HCT116 (cell line): Measurements from ENCODE around the gene NLRP6. TPM values are rescaled to one million over a fixed set of nuclear protein-coding genes. Genes with fewer than 3 reads are reported as not detected.

Experiments
- ATAC-seq: fragments of 200-7000 bp; cut with Tn5 transposase; 2 replicates; pipeline ENCODE4 v1.9.1; 2020; ENCODE audit warnings: mild to moderate bottlenecking, moderate library complexity
- BruUV-seq: library from RNA; stranded (reverse); fragments of 400-500 nt; replicated peaks from 2 replicates; lab custom pipeline; 2021; lab: Mats Ljungman, UMichigan
- CTCF ChIA-PET: fragments of 300-600 bp; sonication (Branson Sonifier 250); formaldehyde crosslinking; loops from one replicate; lab custom pipeline; 2021; ENCODE audit warnings: antibody characterized with exemption; lab: Charles Lee
- POLR2A ChIA-PET: fragments of 300-600, 350-600 bp; sonication (Branson Sonifier 250); formaldehyde crosslinking; loops from one replicate; lab custom pipeline; 2021; ENCODE audit warnings: antibody characterized with exemption; lab: Charles Lee
- RAD21 ChIA-PET, 2 experiments: fragments of 300-600 bp; sonication (Branson Sonifier 250); formaldehyde crosslinking; loops; one replicate each; lab custom pipeline; 2023; ENCODE audit warnings: low total read pairs in 2 of 2; ENCODE audit not compliant: uncharacterized antibody in 2 of 2, unreplicated experiment in 2 of 2, low non-redundant PET in 1 of 2; lab: Charles Lee
- DNase-seq: peaks from one replicate; pipeline ENCODE4 v3.0.0-alpha.2; 2010; ENCODE audit warnings: low read depth, low spot score
- H2AFZ ChIP-seq: fragments of 200-600 bp; shearing (Covaris generic), sonication (generic); 2 replicates; pipeline ENCODE4 v1.6.1; 2017; ENCODE audit warnings: low read depth, mixed run types, mixed read lengths, antibody characterized with exemption, low read length; ENCODE audit not compliant: poor library complexity, severe bottlenecking
- H3K27ac ChIP-seq: 2 replicates; pipeline ENCODE4 v1.5.1; 2012; ENCODE audit warnings: low read depth, low read length
- H3K27me3 ChIP-seq: fragments of 200-600 bp; sonication (generic); 2 replicates; pipeline ENCODE4 v1.6.1; 2016; ENCODE audit warnings: mixed run types, low read length, mixed read lengths; ENCODE audit not compliant: insufficient read depth
- H3K36me3 ChIP-seq, 2 experiments: fragments of 200-500 bp in 1 of 2; fragments of 200-600 bp in 1 of 2; sonication (Bioruptor generic) in 1 of 2; sonication (generic) in 1 of 2; 2 replicates each; pipeline versions ENCODE4 v1.5.1 to v1.6.1; 2014 to 2016; ENCODE audit warnings: low read length in 2 of 2, inconsistent platforms in 1 of 2, mixed read lengths in 1 of 2, mixed run types in 1 of 2; ENCODE audit not compliant: insufficient read depth in 2 of 2, control insufficient read depth in 1 of 2
- H3K4me1 ChIP-seq, 2 experiments: fragments of 200-600 bp in 1 of 2; sonication (generic) in 1 of 2; 2 replicates each; pipeline versions ENCODE4 v1.5.1 to v1.6.1; 2012 to 2017; ENCODE audit warnings: low read length in 2 of 2, inconsistent platforms in 1 of 2, mild to moderate bottlenecking in 1 of 2, mixed read lengths in 1 of 2, mixed run types in 1 of 2, moderate library complexity in 1 of 2; ENCODE audit not compliant: insufficient read depth in 2 of 2, control insufficient read depth in 1 of 2
- H3K4me2 ChIP-seq: fragments of 200-600 bp; sonication (generic); 2 replicates; pipeline ENCODE4 v1.6.1; 2017; ENCODE audit warnings: mixed run types, low read length, mixed read lengths
- H3K4me3 ChIP-seq, 2 experiments: fragments of 200-600 bp in 1 of 2; sonication (generic) in 1 of 2; replicated peaks in 1 of 2; 2 replicates each; pipeline ENCODE4 v1.5.1; 2011 to 2016; ENCODE audit warnings: low read length in 2 of 2, control low read depth in 1 of 2, low read depth in 1 of 2, mild to moderate bottlenecking in 1 of 2, mixed read lengths in 1 of 2, mixed run types in 1 of 2
- H3K79me2 ChIP-seq: fragments of 200-600 bp; sonication (generic); 2 replicates; pipeline ENCODE4 v1.6.1; 2017; ENCODE audit warnings: mild to moderate bottlenecking, mixed run types, low read length, moderate library complexity, mixed read lengths; ENCODE audit not compliant: insufficient read depth
- H3K9ac ChIP-seq: fragments of 200-600 bp; sonication (generic); 2 replicates; pipeline ENCODE4 v1.6.1; 2016; ENCODE audit warnings: low read length, mixed read lengths
- H3K9me2 ChIP-seq: fragments of 200-600 bp; sonication (generic), shearing (Covaris generic); 2 replicates; pipeline ENCODE4 v1.6.1; 2017; ENCODE audit warnings: mixed run types, mild to moderate bottlenecking, moderate library complexity; ENCODE audit not compliant: insufficient read depth
- H3K9me3 ChIP-seq, 2 experiments: fragments of 200-500 bp in 1 of 2; fragments of 200-600 bp in 1 of 2; sonication (Bioruptor generic) in 1 of 2; sonication (generic) in 1 of 2; 2 replicates each; pipeline ENCODE4 v1.6.1; 2014 to 2017; ENCODE audit warnings: low read length in 2 of 2, mixed read lengths in 2 of 2, inconsistent platforms in 1 of 2, low read depth in 1 of 2, mild to moderate bottlenecking in 1 of 2, mixed run types in 1 of 2, moderate library complexity in 1 of 2; ENCODE audit not compliant: control insufficient read depth in 1 of 2, insufficient read depth in 1 of 2
- H4K20me1 ChIP-seq: fragments of 200-600 bp; sonication (generic), shearing (Covaris generic); 2 replicates; pipeline ENCODE4 v1.6.1; 2017; ENCODE audit warnings: mixed run types, mild to moderate bottlenecking, moderate library complexity; ENCODE audit not compliant: insufficient read depth
- CBX3 ChIP-seq: IDR thresholded peaks from 2 replicates; pipeline ENCODE4 v1.6.1; 2012; ENCODE audit warnings: low read depth
- CEBPB ChIP-seq: IDR thresholded peaks from 2 replicates; pipeline ENCODE4 v1.6.1; 2012; ENCODE audit warnings: low read depth
- EZH2 ChIP-seq: fragments of 200-600 bp; sonication (generic); IDR thresholded peaks from 2 replicates; pipeline ENCODE4 v1.6.1; 2017; ENCODE audit warnings: antibody characterized with exemption, mixed run types
- EZH2phosphoT487 ChIP-seq: fragments of 200-600 bp; IDR thresholded peaks from 2 replicates; pipeline ENCODE4 v1.6.1; 2018; ENCODE audit warnings: antibody characterized with exemption, borderline replicate concordance
- FOSL1 ChIP-seq: IDR thresholded peaks from 2 replicates; pipeline ENCODE4 v1.6.1; 2012; ENCODE audit warnings: low read depth
- POLR2AphosphoS5 ChIP-seq: IDR thresholded peaks from 2 replicates; pipeline ENCODE4 v1.6.1; 2011; ENCODE audit warnings: mild to moderate bottlenecking, low read depth, low read length, moderate library complexity
- SRF ChIP-seq: IDR thresholded peaks from 2 replicates; pipeline ENCODE4 v1.6.1; 2012; ENCODE audit warnings: low read depth
- YY1 ChIP-seq: IDR thresholded peaks from 2 replicates; pipeline ENCODE4 v1.6.1; 2011; ENCODE audit warnings: low read length, low read depth, moderate library complexity, mild to moderate bottlenecking; ENCODE audit not compliant: insufficient replicate concordance; ENCODE audit errors: extremely low read depth
- ZFX ChIP-seq: fragments of 450-650 bp; IDR thresholded peaks from 2 replicates; pipeline ENCODE4 v1.6.1; 2017
- ZNF274 ChIP-seq: fragments of 200-500 bp; sonication (Bioruptor generic); IDR thresholded peaks from 2 replicates; pipeline ENCODE4 v1.6.1; 2014; ENCODE audit warnings: mild to moderate bottlenecking, low read depth, low read length, inconsistent platforms
- intact Hi-C: fragments of 100-400 bp; cut with micrococcal nuclease; formaldehyde crosslinking; loops from 2 replicates; pipeline ENCODE4 v1.10.0; 2022
- total RNA-seq: library from RNA; stranded (reverse); gene quantifications from one replicate; pipeline ENCODE4 v1.2.1, GENCODE V29; 2021; ENCODE audit not compliant: unreplicated experiment
- TF ChIP-seq, protein P1 (sequence below): IDR thresholded peaks from 2 replicates; pipeline ENCODE4 v1.6.1; 2012; ENCODE audit warnings: low read depth
- TF ChIP-seq, protein P2 (sequence below), 3 experiments: fragments of 200-600 bp in 1 of 3; sonication (generic) in 1 of 3; IDR thresholded peaks in 2 of 3; conservative IDR thresholded peaks in 1 of 3; 2 replicates each; pipeline ENCODE4 v1.5.1; 2012 to 2017; ENCODE audit warnings: low read depth in 2 of 3, low read length in 2 of 3, antibody characterized with exemption in 1 of 3, borderline replicate concordance in 1 of 3, control low read depth in 1 of 3, mild to moderate bottlenecking in 1 of 3, mixed read lengths in 1 of 3, mixed run types in 1 of 3, moderate library complexity in 1 of 3; ENCODE audit not compliant: insufficient read depth in 1 of 3

The NLRP6 gene
- total RNA-seq, 1 experiment from 2014 or later: not detected

- Histone ChIP-seq H3K4me2 (no peak overlapping the region), H3K4me1 (peaks cover 0 to 3% of the 10 kb centered on the region in 2 experiments; a peak in 1 of 4 replicates), H3K4me3 (no peak overlapping the region), H4K20me1 (no peaks in the 10 kb centered on the region), H3K36me3 (peaks cover 0 to 5% of the 10 kb centered on the region in 2 experiments; a peak in 3 of 4 replicates), H3K9me3 (no peaks in the 10 kb centered on the region), H2AFZ (no peak overlapping the region), H3K27ac (no peak overlapping the region), H3K79me2 (no peaks in the 10 kb centered on the region), H3K9me2 (no peaks in the 10 kb centered on the region), H3K27me3 (no peaks in the 10 kb centered on the region), H3K9ac (no peak overlapping the region)
- ATAC-seq (no peak), DNase-seq (no peak)
- BruUV-seq: no TSS peak
- RAD21 ChIA-PET: no interaction called here
- TF ChIP-seq EZH2phosphoT487 (no peak), POLR2AphosphoS5 (no peak), SRF (no peak), EZH2 (no peak), ZNF274 (no peak), CEBPB (no peak), ZFX (no peak), CBX3 (no peak), YY1 (no peak), FOSL1 (no peak)
- TF ChIP-seq, protein P1, sequence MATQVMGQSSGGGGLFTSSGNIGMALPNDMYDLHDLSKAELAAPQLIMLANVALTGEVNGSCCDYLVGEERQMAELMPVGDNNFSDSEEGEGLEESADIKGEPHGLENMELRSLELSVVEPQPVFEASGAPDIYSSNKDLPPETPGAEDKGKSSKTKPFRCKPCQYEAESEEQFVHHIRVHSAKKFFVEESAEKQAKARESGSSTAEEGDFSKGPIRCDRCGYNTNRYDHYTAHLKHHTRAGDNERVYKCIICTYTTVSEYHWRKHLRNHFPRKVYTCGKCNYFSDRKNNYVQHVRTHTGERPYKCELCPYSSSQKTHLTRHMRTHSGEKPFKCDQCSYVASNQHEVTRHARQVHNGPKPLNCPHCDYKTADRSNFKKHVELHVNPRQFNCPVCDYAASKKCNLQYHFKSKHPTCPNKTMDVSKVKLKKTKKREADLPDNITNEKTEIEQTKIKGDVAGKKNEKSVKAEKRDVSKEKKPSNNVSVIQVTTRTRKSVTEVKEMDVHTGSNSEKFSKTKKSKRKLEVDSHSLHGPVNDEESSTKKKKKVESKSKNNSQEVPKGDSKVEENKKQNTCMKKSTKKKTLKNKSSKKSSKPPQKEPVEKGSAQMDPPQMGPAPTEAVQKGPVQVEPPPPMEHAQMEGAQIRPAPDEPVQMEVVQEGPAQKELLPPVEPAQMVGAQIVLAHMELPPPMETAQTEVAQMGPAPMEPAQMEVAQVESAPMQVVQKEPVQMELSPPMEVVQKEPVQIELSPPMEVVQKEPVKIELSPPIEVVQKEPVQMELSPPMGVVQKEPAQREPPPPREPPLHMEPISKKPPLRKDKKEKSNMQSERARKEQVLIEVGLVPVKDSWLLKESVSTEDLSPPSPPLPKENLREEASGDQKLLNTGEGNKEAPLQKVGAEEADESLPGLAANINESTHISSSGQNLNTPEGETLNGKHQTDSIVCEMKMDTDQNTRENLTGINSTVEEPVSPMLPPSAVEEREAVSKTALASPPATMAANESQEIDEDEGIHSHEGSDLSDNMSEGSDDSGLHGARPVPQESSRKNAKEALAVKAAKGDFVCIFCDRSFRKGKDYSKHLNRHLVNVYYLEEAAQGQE: no peak
- TF ChIP-seq, protein P2, sequence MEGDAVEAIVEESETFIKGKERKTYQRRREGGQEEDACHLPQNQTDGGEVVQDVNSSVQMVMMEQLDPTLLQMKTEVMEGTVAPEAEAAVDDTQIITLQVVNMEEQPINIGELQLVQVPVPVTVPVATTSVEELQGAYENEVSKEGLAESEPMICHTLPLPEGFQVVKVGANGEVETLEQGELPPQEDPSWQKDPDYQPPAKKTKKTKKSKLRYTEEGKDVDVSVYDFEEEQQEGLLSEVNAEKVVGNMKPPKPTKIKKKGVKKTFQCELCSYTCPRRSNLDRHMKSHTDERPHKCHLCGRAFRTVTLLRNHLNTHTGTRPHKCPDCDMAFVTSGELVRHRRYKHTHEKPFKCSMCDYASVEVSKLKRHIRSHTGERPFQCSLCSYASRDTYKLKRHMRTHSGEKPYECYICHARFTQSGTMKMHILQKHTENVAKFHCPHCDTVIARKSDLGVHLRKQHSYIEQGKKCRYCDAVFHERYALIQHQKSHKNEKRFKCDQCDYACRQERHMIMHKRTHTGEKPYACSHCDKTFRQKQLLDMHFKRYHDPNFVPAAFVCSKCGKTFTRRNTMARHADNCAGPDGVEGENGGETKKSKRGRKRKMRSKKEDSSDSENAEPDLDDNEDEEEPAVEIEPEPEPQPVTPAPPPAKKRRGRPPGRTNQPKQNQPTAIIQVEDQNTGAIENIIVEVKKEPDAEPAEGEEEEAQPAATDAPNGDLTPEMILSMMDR (IDR thresholded peaks at IDR 0.05 in 2 of 3, conservative IDR thresholded peaks at IDR 0.05 in 1 of 3; ENCODE audit: borderline replicate concordance in 1 of 3, insufficient read depth in 1 of 3, low read depth in 2 of 3, low read length in 2 of 3): no peak
- intact Hi-C loops: no loop called here
- POLR2A ChIA-PET: no interaction called here
- CTCF ChIA-PET: no interaction called here
These were observed 17.4 kb downstream of the NLRP6 start for GRCh38 chr11:295351-296170.
